ENCODE data around the gene NEK11. TPM values are rescaled to one million over a fixed set of nuclear protein-coding genes. Genes with fewer than 3 reads are reported as not detected.

NEK11 gene
- total RNA-seq, 2 donors from 2014 or later = 0.20 to 6.0 TPM

- H3K9me3 Mint-ChIP-seq = no peaks in the 10 kb centered on the region
- no peaks in the 10 kb centered on the region for H3K27me3 ChIP-seq (ENCODE audit: control insufficient read depth, insufficient read depth, low read length, poor library complexity, severe bottlenecking)
- peaks cover 5% of the 10 kb centered on the region for H3K36me3 Mint-ChIP-seq (ENCODE audit: low read depth)
- H3K4me1 ChIP-seq (ENCODE audit: control insufficient read depth, insufficient read depth, low read length) = no peaks in the 10 kb centered on the region
- no peak overlapping the region for H3K27ac ChIP-seq (ENCODE audit: low read depth, low read length)
- no peak for TF ChIP-seq CTCF (conservative IDR thresholded peaks at IDR 0.05)
- H3K36me3 ChIP-seq (ENCODE audit: control insufficient read depth, insufficient read depth, low read length) = no peaks in the 10 kb centered on the region
- no peak overlapping the region for H3K9ac ChIP-seq (ENCODE audit: extremely low read depth, low read length, poor library complexity, severe bottlenecking)
- WGBS, 2 experiments (ENCODE audit: insufficient coverage in 1 of 2, insufficient read length in 1 of 2) = 92 to 100% methylated on average over 2 of the region's 2 CpGs
- DNase-seq = no peak
- no peak overlapping the region for H3K4me3 Mint-ChIP-seq
- no peaks in the 10 kb centered on the region for H3K9me3 ChIP-seq (ENCODE audit: control insufficient read depth, low read length)
- H3K4me3 ChIP-seq (ENCODE audit: low read length) = no peak overlapping the region
- H3K27me3 Mint-ChIP-seq (ENCODE audit: insufficient read depth) = no peaks in the 10 kb centered on the region
- peaks cover 4% of the 10 kb centered on the region for H3K4me1 Mint-ChIP-seq
- no peak overlapping the region for H3K27ac Mint-ChIP-seq
These were observed 326.6 kb downstream of the NEK11 start for GRCh38 chr3:131353016-131353877.

- Histone ChIP-seq H3K4me1 (ENCODE audit: control insufficient read depth, insufficient read depth, low read length) (no peaks in the 10 kb centered on the region), H3K27ac (ENCODE audit: low read depth, low read length) (no peak overlapping the region), H3K4me3 (ENCODE audit: low read length) (no peak overlapping the region), H3K9me3 (ENCODE audit: control insufficient read depth, low read length) (no peaks in the 10 kb centered on the region), H3K27me3 (ENCODE audit: control insufficient read depth, insufficient read depth, low read length, poor library complexity, severe bottlenecking) (no peaks in the 10 kb centered on the region), H3K36me3 (ENCODE audit: control insufficient read depth, insufficient read depth, low read length) (no peaks in the 10 kb centered on the region), H3K9ac (ENCODE audit: extremely low read depth, low read length, poor library complexity, severe bottlenecking) (no peak overlapping the region)
- Mint-ChIP-seq H3K27me3 (ENCODE audit: insufficient read depth) (no peaks in the 10 kb centered on the region), H3K9me3 (no peaks in the 10 kb centered on the region), H3K4me1 (peaks cover 4% of the 10 kb centered on the region), H3K36me3 (ENCODE audit: low read depth) (peaks cover 5% of the 10 kb centered on the region), H3K27ac (no peak overlapping the region), H3K4me3 (no peak overlapping the region)
- 93 to 94% methylated on average over 2 of the region's 2 CpGs for WGBS, 2 experiments (ENCODE audit: insufficient coverage in 1 of 2, insufficient read length in 1 of 2)
- TF ChIP-seq CTCF (conservative IDR thresholded peaks at IDR 0.05) = no peak
- no peak for DNase-seq
These were observed 327.3 kb downstream of the NEK11 start for GRCh38 chr3:131353986-131354385.

- no peak overlapping the region for H3K27ac ChIP-seq (ENCODE audit: low read depth, low read length)
- no peaks in the 10 kb centered on the region for H3K27me3 Mint-ChIP-seq (ENCODE audit: insufficient read depth)
- WGBS, 2 experiments (ENCODE audit: insufficient coverage in 1 of 2, insufficient read length in 1 of 2) = 93 to 94% methylated on average over 2 to 5 of the region's 5 CpGs
- no peak for TF ChIP-seq CTCF (conservative IDR thresholded peaks at IDR 0.05)
- no peak overlapping the region for H3K9ac ChIP-seq (ENCODE audit: extremely low read depth, low read length, poor library complexity, severe bottlenecking)
- no peaks in the 10 kb centered on the region for H3K9me3 Mint-ChIP-seq
- H3K27me3 ChIP-seq (ENCODE audit: control insufficient read depth, insufficient read depth, low read length, poor library complexity, severe bottlenecking) = no peaks in the 10 kb centered on the region
- H3K36me3 Mint-ChIP-seq (ENCODE audit: low read depth) = peaks cover 5% of the 10 kb centered on the region
- H3K4me1 Mint-ChIP-seq = peaks cover 6% of the 10 kb centered on the region
- H3K4me3 Mint-ChIP-seq = no peak overlapping the region
- H3K27ac Mint-ChIP-seq = no peak overlapping the region
- no peak overlapping the region for H3K4me3 ChIP-seq (ENCODE audit: low read length)
- no peaks in the 10 kb centered on the region for H3K4me1 ChIP-seq (ENCODE audit: control insufficient read depth, insufficient read depth, low read length)
- no peaks in the 10 kb centered on the region for H3K36me3 ChIP-seq (ENCODE audit: control insufficient read depth, insufficient read depth, low read length)
- no peaks in the 10 kb centered on the region for H3K9me3 ChIP-seq (ENCODE audit: control insufficient read depth, low read length)
- DNase-seq = no peak
These were observed 329.4 kb downstream of the NEK11 start for GRCh38 chr3:131356006-131356595.
